T-helper 17 cell (primary cell): ENCODE data around the gene SPP1. TPM values are rescaled to one million over a fixed set of nuclear protein-coding genes. Genes with fewer than 3 reads are reported as not detected.
"Not testable (repeated sequence)": the region's sequence is repeated elsewhere in the genome, so short reads cannot be mapped to it uniquely, and the experiment has no call there.

Experiments
- ATAC-seq: fragments of 150-1000 bp; cut with Tn5 transposase; 2 replicates; pipeline ENCODE4 v1.10.0; 2021; ENCODE audit warnings: mild to moderate bottlenecking, moderate library complexity
- DNase-seq, 3 donors: peaks; one replicate each; pipeline versions ENCODE4 v3.0.0 to v3.0.0-alpha.2; 2020 to 2021
- H3K9me3 ChIP-seq: one replicate; pipeline ENCODE4 v1.7.0; 2013; ENCODE audit warnings: low read length, mild to moderate bottlenecking; ENCODE audit not compliant: control insufficient read depth, poor library complexity, severe bottlenecking
- H3K27ac Mint-ChIP-seq: one replicate; pipeline ENCODE4 v1.8.0; 2022; ENCODE audit warnings: mild to moderate bottlenecking, moderate library complexity, mixed read lengths
- H3K27me3 Mint-ChIP-seq: one replicate; pipeline ENCODE4 v1.8.0; 2022; ENCODE audit warnings: mixed read lengths
- H3K36me3 Mint-ChIP-seq: one replicate; pipeline ENCODE4 v1.8.0; 2022; ENCODE audit warnings: low read depth, mixed read lengths
- H3K4me1 Mint-ChIP-seq: one replicate; pipeline ENCODE4 v1.8.0; 2022; ENCODE audit warnings: mild to moderate bottlenecking, mixed read lengths
- H3K4me3 Mint-ChIP-seq: one replicate; pipeline ENCODE4 v1.8.0; 2022; ENCODE audit warnings: mild to moderate bottlenecking, moderate library complexity, mixed read lengths
- total RNA-seq, 4 donors: library from RNA in 2 of 4; stranded (reverse) in 2 of 4; gene quantifications; one replicate each; pipeline ENCODE4 v1.2.3 and lab custom pipeline; 2022 to 2026

SPP1 gene
- total RNA-seq, 2 donors from 2014 or later = not detected

DNA sequence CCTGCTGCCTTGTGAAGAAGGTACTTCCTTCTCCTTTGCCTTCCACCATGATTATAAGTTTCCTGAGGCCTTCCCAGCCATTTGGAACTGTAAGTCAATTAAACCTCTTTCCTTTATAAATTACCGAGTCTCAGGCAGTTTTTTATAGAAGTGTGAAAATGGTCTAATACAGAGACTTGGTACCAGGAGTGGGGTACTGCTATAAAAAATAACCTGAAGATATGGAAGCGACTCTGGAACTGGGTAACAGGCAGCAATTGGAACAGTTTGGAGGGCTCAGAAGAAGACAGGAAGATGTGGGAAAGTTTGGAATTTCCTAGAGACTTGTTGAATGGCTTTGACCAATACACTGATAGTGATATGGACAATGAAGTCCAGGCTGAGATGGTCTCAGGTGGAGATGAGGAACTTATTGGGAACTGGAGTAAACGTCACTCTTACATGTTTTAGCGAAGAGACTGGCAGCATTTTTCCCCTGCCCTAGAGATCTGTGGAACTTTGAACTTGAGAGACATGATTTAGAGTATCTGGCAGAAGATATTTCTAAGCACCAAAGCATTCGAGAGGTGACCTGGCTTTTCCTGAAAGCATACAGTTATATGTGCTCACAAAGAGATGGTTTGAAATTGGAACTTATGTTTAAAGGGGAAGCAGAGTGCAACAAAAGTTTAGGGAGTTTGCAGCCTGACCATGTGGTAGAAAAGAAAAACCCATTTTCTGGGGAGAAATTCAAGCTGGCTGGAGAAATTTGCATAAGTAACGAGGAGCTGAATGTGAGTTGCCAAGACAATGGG lies 50.6 kb downstream of the SPP1 start:
- H3K9me3 ChIP-seq, H3K4me1 Mint-ChIP-seq, ATAC-seq, H3K27ac Mint-ChIP-seq, H3K27me3 Mint-ChIP-seq, DNase-seq, H3K4me3 Mint-ChIP-seq: not testable (repeated sequence)
- peaks cover 16% of the 10 kb centered on the region for H3K36me3 Mint-ChIP-seq

GRCh38 chr4:88027611-88028608 lies 52.4 kb downstream of the SPP1 start:
- H3K36me3 Mint-ChIP-seq = peaks cover 11% of the 10 kb centered on the region
- H3K4me1 Mint-ChIP-seq = peaks cover 5% of the 10 kb centered on the region
- no peak overlapping the region for H3K27ac Mint-ChIP-seq
- no peaks in the 10 kb centered on the region for H3K27me3 Mint-ChIP-seq
- no peak overlapping the region for H3K4me3 Mint-ChIP-seq
- no peak for DNase-seq
- H3K9me3 ChIP-seq = no peaks in the 10 kb centered on the region
- ATAC-seq = no peak

DNA sequence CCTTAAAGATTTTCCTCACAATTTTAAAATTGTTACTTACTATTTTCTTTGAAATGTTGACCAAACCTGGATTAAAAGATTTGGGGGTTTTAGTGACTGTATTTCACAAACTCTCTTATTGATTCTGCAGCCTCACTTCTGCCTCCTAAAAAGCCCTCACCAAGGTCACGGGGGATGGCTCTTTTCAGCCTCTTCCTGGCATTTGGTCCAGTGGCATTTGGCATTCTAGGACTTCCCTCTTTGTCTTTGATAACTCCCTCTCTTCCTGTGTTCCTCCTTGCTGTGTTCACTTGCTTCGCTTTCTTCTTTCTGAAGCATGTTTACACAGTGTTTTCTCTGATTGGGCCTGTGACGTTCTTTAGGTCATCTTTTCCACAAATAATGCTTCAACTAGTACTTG lies 53.4 kb downstream of the SPP1 start:
- no peak for DNase-seq
- Mint-ChIP-seq H3K36me3 (peaks cover 11% of the 10 kb centered on the region), H3K4me3 (no peak overlapping the region), H3K4me1 (peaks cover 5% of the 10 kb centered on the region), H3K27ac (peak overlapping the region; percentile 81), H3K27me3 (no peaks in the 10 kb centered on the region)
- H3K9me3 ChIP-seq = no peaks in the 10 kb centered on the region
- ATAC-seq = no peak

DNA sequence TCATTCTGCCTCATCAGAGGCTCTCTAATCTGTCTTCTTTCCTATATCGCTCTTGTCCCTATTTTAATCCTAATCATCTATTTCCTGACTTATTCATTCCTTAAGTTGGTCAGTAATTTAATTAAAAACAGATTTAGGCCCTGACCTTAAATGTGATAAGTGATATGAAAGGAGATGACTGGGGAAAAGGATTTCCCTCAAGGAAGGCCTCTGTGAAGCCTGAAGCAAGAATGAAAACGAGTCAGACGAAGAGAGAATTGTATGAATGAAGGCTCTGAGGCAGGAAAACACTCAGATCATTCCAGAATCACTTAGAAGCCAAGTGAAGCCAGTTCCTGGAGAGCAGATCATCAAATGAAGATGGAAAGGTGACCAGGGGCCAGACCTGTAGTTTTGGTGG lies 54.0 kb downstream of the SPP1 start:
- Mint-ChIP-seq H3K4me3 (no peak overlapping the region), H3K27me3 (no peaks in the 10 kb centered on the region), H3K27ac (peak overlapping the region; percentile 81), H3K36me3 (peaks cover 11% of the 10 kb centered on the region), H3K4me1 (peaks cover 5% of the 10 kb centered on the region)
- DNase-seq (no peak), ATAC-seq (no peak)
- no peaks in the 10 kb centered on the region for H3K9me3 ChIP-seq

GRCh38 chr4:88030565-88031310 lies 55.2 kb downstream of the SPP1 start:
- H3K9me3 ChIP-seq = no peaks in the 10 kb centered on the region
- Mint-ChIP-seq H3K4me3 (no peak overlapping the region), H3K4me1 (peaks cover 8% of the 10 kb centered on the region), H3K27ac (no peak overlapping the region), H3K27me3 (no peaks in the 10 kb centered on the region), H3K36me3 (peaks cover 14% of the 10 kb centered on the region)
- DNase-seq = no peak
- ATAC-seq = no peak

Other genes with a start within 250 kb of the SPP1 start
- not detected for gene IBSP, start 176.2 kb upstream of the SPP1 start, total RNA-seq
- gene MEPE, start 142.7 kb upstream of the SPP1 start, total RNA-seq = not detected
- gene PKD2, start 31.9 kb downstream of the SPP1 start, total RNA-seq = 10 to 100 TPM; 10.2 to 11.1 TPM
- 1 to 10 TPM in 1 of 2 donors, under 1 TPM in 1; 0.13 to 1.4 TPM for gene ABCG2, start 182.9 kb downstream of the SPP1 start, total RNA-seq